ENCODE results near the gene NRXN2.

The NRXN2 gene

DNA sequence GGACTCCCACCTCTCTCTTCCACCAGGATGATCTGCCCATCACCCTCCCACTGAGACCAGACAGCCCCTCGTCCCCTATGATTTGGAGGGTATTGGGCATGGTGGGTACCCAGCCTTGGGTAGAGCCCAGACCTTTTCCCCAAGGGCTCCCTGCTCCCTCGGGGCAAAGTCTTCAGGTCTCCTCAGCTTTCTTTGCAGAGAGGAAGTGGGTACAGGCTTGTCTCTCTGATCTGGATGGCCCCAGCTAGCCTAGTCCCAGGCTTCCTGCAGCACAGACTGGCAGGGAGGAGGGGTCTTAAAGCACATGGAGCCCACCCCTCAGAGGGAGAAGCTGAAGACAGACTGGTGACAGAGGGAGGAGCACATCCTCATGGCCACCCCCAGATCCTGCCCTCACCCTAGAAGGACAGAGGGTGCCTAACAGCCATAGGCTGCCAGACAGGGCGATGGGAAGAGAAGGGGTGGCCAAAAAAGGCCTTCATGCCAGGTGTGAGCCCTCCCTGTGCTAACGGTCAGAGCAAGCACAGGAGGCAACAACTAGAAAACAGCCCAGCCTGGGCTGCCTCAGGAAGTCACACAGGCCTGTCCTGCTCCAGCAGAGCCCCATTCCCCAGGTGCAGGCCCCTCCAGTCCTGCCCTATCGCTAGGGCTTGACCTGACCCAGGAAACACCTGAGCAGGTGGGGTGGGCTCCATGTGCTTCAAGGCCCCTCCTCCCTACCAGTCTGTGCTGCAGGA is 101.5 kb downstream of the NRXN2 start:
- DNase-seq = no peak

DNA sequence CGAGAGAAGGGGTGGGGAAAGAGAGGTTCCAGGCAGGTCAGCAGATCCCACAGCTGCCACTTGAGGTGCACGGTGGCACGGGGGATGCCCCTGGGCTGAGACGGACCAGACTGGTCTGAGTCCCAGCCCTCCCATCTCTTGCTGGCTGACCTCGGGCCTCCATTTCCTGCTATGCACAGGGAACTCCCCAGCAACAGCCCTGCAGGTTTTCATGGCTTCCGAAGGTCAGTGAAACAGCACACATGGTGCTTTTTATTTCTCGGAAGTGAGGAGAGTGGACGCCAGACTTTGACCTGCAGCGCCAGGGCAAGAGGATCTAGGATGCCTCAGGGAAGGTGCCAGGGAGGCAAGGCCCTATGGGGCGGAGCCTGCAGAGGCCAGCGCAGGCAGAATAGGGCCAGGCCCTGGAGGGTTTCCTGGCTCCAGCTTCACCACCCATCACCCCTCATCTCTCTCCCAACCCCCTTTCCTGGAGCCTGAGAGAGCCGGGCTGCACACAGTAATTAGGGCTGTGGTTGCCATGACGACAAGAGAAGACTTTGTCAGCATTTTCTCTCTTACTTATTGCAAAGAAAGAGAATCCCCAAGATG is 102.5 kb downstream of the NRXN2 start:
- DNase-seq = no peak

DNA sequence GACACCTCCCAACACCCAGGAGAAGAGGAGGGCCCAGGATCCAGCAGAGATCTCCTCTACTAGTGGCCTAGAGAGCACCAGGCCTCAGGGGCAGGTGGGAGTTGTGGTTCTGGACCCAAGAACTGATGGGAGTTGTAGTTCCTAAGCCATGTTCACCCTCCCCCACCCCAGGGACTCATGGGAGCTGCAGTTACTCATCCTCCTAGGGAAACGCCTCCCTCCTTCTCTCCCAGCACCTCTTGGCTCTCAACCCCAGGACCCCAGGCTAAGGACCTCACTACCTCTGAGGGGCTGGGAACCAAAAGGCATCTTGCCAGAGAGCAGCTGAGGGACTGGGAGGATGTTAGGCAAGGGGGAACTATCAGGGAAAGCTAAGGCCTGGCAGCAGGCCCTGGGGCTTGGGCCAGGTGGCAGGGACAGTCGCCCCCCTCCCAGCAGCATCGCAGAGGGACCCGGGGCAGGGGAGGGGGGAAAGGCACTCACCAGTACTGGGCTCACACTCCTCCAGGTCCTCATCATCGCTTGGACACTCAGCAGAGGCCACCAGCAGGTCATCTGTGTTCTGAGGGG is 103.1 kb downstream of the NRXN2 start:
- DNase-seq = no peak

DNA sequence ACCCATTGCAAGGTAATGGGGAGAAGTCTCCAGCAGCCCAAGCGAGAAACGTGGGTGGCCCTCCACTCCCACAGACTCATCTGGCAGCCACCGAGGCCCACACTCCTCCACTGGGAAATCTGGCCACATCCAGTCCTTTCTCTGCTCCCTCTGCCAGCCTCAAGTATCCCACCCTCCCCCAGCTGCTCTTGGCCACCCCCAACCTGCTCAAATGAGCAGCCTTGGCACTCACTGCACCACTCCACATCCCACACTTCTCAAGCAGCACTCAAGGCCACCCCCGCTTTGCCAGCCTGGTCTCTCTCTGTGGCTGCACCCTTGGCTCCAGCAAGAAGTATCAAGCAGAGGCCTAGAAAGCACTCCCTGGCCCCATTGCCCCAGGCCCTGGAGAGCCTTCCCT is 103.8 kb downstream of the NRXN2 start:
- DNase-seq = no peak

DNA sequence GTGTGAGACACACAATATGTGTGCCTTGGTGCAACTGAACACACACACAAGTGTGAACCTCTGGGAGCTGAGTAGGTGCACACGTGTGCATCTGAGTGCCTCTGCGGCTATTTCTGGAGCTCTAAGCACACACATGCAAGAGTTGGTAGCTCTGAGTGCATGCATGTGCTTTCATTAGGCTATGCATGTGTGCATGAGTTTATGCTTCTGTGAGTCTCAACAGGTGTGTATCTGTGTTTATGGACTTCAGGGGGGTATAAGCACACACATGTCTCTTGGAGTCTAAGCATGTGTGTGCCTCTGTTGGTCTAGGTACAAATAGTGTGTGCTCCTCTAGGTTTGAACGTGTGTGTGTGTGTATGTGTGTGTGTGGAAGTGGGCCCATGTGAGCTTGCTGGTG is 106.2 kb downstream of the NRXN2 start:
- no peak for DNase-seq

DNA sequence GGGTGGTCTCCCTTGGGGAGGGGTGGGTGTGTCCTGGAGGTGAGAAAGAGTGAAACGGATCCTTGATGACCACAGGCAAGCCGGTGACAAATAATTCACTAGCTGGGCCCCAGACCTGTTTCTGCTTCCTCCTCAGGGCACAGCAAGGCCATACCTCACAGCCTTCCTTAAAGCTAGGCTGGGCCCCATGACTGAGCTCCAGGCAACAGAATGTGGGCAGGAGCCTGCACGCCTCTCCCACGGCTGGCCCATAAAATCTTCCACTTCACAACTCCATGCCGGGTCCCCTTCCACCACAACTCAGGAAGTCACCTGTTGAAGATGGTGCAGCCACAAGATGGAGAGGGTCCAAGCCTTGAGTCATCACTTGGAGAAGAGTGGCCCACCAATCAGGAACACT is 108.1 kb downstream of the NRXN2 start:
- no peak for DNase-seq

DNA sequence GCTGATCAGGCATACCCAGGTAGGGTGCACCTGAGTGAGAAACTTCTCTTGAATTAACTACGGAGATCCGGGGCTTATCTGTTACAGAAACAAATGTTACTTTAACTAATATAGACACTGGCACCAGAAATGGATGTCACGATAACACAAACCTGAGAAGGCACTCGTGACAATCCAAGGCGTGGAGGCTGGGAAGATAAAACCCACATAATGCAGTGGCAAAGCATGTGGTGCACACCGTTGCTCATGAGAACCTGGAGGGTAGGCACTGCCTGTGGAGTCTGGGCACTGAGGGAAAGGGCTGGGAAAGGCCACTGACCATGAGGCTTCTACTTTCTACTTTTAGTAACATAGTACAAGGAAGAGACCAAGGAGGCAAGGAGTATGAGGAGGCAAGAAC is 109.3 kb downstream of the NRXN2 start:
- DNase-seq = no peak

DNA sequence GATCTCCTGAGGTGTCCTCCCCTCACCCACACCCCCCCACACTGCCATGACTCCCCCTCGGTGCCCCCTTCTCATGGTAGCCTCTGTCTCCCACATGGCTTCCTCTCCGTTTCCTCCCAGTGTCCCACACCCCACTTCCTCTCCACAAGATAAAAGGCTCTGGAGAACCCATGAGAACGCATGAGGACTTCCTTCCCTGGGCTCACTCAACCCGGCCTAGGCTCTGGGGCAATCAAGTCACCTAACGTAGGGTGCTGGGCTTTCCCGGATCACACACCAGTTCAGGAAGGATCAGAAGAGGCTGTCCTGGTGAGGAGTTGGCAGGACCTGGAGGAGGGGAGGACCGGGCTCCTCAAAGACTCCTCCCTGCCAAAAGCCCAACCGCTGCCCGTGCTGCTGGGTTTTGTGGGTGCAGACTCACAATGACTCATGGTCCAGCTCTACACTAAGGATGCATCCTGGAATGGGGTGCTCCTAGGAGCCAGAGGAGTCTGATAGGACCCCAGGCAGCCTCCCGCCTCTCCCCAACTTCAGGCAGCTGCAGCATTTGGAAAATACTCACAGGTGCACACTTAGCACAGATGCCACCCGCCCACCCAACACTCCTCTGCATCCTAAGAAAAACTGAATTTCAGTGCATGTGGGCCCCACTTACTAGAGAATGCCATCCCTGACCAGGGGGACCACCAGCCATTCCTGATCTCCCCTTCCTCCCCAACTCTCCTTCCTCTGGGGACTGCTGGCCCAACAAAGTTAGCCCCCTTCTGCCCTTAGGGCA is 110.9 kb downstream of the NRXN2 start:
- DNase-seq = no peak

DNA sequence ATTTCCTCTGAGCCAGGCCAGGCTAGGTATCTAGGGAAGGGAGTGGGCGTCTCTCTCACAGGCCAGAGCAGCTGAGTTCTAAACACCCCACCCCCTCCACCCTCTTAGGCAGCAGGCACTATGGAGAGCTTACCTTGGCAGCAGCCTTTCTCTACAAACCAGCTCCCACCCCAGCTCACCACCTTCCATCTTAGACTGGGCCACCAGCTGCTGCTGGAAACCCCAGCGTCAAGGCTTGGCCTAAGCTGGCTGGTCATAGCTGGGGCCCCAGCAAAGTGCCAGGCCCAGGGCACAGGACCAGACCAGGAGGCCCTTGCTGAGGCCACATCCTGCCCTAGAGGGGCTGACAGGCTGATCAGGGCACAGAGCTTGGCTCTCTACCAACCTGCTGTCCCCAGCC is 111.8 kb downstream of the NRXN2 start:
- no peak for DNase-seq

DNA sequence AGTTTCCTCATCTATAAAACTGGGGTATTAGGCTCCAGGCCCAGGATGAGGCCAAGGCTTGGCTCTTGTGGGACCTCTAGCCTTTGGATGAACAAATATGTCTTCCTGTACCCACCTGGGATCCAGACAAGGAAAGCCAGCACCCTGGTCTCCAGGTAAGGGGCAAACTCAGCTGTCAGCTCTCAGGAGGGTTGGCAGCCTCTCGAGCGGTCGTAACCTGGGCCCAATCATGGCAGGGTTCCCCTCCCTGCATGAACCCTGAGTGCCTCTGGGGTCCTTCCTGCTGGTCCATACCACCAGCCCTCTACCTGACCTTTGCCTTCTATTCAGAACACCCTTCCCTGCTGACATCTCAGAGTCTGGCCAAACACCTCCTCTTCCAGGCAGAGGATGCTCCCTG is 112.4 kb downstream of the NRXN2 start:
- no peak for DNase-seq

DNA sequence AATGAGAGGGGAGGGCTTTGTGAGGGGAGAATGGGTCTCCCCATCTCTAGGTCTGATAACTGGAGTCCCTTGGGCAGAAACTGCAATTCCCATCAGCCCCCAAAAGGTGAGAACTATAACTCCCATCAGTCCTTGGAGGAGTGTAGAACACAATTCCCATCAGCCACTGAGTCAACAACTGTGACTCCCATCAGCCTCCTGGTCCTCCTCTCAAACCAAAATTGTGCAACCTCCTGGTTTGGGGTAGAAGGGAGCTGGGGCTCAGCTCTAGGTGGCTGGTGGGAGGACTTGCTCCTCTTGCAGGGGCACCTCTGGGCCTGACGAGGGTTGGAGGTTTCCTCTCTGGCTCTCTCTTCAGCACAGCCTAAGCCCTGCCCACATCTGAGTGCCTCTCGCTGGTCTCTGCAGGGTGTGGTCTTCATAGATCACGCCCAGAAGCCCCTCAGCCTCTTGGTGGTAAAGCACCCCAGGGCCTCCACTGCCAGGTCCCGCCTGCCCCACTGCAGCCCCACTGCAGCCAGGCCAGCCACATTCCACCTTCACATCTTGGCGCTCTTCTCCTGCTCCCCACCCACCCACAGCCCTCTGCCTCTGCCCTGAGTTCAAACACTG is 113.5 kb downstream of the NRXN2 start:
- no peak for DNase-seq

DNA sequence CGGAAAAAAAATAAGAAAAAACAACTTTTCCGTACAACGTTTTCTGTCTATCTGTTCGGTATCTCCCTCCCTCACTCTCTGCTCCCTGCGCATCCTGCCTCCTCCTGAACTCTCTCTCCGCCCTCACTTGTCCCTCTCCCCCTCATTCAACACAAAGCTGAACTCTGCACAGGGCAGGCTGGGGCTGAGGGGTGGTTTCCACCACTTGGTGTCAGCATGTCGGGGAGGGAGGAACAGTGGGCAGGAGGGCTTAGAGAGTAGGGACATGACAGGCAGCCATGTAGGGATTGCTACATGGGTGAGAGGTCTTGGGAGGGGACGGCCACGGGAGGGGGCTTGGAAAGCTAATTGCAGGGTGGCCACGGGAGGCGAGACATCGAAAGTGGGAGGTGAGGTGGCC is 114.4 kb downstream of the NRXN2 start:
- no peak for DNase-seq

DNA sequence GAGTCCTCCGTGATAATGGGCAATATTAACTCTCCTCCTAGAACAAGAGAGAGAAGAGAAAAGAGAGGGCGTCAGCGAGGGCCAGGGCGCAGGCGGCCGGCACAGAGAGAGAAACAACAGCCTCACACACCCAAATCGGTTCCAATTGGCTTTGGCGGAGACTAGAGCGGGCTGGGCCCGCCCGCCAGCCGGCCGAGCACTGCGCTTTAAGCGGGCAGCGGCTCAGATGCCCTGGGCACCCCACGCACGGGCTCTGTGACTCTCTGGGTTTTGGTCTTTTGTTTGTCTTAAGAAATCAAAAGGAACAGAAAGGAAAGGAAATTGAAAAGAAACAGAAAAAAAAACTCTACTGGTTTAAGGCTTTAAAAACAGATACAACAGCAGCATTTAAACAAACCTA is 115.0 kb downstream of the NRXN2 start:
- DNase-seq = no peak

DNA sequence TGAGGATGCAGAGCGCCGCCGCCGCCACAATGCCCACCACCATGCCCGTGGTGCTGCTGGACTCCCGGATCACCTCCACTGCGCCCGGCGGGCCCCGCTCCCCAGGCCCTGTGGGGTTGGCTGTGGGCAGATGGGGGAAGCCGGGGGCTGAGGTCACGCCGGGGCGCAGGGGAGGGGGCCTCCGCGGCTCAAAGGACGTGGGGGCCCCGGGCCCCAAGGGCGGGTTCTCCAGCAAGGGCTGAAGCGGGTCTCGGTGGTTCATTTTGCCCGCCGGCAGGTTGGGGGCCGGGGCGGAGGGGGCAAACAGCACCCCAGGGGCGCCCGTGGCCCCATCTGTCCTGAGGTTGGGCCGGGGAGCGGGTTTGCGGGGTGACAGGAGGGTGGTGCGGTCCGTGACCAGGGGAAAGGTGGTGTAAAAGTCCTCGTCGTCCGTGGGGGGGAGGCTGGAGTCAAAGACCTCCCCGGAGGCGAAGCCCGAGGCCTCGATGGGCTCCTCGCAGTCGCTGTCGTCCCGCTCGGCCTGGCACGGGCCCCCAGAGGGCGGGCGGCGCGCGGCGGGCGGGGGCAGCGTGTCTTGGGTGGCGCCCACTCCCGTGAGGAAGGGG is 115.5 kb downstream of the NRXN2 start:
- DNase-seq = no peak

DNA sequence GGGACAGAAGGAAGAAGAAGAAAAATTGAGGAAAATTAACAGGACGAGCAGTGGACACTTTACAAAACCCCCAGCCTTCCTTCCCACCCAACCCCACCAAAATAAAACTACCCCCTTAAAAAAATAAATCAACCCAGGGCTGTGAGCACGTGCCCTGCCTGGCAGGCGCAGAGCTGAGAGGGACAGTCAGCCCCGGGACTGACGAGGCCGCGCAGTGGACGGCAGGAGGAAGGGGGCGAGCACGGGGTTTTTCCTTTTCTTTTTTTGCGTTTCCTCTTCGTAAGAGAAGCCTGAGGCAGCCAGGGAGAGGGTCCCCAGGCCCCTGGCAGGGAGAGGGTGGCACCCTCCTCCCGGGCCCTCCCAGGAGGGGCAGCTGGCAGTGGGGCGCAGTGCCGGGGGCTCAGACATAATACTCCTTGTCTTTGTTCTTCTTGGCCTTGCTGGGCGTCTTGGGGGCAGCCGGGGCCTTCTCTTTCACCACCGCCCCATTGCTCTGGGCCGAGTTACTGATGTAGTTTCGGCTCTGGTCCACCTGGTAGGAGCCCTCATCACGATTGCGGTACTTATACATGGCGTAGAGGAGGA is 116.1 kb downstream of the NRXN2 start:
- no peak for DNase-seq

DNA sequence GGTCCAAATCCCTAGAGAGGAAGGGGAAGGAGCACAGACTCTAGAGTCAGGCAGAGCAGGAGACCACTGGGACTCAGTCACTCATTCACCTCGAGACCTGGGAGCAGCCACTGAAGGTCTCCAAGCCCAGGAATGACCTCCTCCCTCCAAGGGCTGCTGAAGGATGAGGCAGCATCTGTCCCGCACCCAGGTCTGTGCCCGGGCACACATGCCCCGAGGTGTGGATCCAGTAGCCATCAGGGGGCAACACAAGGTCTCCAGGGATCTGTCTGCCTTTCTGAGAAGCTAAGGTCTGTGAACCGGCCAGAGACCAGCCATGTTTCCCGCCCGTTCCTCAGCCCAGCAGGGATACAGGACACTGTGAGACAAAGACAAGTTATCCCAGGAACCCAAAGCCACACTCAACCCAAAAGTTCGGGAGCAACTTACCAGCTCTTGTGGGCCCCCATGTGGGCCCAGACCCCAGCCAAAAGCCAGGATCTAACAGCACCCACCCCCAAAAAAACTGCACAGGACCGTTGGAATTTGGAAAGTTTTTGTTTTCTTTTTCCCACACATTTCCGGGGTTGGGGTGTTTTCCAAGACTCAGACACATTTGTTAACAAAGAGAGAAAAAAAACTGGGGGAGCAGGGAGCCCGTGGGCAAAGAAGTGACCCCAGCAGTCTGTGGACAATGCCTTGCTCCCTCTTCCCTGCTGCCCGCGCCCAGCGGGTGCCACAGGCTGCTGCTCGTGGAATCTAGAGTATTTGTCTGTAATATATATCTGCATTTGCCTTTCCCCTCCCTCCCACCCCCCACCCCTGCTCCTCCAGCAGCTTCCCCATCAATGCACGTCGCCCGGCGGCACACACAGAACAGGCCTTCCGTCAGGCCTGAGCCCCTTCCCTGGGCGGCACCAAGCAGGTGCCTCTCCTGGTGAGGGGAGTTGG is 117.1 kb downstream of the NRXN2 start:
- DNase-seq = no peak

DNA sequence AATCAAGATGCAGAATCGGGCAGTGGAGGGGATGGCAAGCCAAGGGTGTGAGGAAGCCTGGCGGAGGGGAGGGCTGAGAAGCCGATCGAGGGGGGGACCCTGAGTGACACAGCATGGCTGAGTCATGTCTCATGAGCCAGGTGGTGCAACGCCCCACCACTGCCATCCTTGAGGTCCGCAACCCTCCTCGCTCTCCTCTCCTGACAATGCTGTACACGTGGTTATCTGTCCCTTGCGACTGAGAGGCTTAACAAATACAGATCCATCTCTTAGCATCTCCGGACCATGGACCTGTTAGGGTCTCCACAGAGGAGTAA is 117.8 kb downstream of the NRXN2 start:
- no peak for DNase-seq

DNA sequence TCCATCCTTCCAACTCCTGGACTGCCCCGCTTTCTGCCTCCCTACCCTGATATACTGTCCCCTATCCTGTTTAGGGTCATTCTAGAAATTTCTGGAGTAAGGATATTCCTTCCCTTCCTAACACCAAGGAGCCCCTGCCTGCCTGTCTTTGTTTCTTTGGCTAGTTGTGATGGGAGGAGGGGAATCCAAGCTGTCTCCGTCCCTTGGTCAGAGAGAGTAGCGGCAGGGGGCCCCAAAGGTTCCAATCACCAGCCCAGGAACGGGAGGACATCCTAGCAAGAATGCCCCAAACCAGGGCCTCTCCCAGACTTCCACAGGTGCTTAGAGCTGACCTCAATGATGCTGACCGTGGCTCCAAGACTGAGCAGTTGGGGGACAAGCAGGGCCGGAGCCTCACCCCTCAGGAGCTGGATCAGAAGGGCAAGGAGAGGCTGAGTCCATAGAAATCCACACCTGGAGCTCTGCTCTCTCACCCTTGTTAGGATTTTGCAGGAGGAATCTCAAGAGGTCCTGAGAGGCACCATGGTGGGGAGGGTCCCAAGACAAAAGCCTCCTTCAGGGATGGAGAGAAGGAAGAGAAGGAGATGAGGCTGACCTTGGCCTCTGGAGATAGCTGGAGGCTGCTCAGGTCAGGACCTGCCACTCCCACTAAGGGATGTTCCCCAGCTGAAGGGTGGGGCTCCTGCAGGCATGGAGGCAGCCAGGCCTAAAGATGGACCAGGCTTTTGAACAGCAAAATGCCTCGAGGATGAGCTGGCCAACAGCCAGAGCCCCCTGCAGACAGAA is 118.3 kb downstream of the NRXN2 start:
- DNase-seq = no peak

DNA sequence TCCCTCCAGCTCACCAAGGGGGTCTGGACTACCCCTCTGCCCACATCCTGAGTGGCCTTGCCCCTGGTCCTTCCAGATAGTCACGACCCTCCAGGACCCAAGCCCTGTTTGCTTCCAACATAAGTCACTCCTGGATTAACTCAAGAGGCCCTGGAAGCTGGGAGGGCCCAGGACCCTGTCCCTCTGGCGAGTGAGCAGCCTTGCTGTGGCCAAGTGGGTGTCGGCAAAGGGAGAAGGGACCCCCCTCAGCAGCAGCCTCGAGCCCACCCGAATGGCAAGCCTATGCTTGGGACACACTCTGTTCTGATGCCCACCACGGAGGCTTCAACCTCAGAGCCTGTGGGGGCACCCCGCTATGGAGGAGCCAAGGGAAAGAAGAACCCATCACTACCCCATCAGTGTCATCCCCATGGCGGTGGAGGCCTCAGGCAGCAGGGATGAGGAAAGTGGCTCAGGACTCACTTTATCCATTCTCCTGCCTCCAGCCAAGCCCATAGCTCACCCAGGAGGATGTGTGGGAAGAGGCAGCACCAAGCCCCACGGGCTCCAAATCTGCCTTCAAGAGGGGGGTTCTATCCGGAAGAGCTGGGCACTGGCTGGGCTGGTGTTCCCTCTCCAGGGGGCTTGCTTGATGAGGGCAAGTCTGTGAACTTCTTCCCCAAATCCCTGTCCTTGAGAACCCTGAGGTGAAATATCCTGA is 119.4 kb downstream of the NRXN2 start:
- no peak for DNase-seq

DNA sequence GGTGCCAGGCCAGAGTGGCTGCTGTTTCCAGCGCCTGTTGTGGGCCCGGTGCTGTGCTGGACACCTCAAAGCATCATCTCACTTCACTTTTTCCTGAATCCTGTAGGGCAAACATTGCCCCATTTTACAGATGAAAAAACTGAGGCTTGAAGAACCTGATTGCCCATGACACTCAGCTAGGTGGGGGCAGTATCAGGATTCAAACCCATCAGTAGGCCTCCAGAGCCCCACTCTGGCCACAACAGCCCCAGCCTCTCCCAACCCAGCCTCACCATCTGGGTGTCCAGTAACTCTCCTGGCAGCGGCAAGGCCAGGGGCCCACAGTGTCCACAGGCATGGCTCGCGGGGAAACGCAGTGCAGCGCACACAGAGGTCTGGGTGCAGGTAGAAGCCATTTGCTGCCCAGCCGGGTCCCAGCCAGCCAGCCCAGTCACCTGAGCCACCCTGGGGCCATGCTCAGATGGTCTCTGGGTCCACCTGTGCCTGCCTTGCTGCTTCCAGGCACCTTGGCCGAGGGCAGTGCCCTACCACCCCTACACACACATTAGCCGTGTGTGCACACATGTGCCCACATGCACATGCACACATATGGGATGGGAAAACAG is 120.4 kb downstream of the NRXN2 start:
- no peak for DNase-seq

Measured in central memory CD4-positive, alpha-beta T cell (primary cell).